HG03045 (cell line): ENCODE data around the gene MAMLD1.

Experiments used
- ATAC-seq: cut with Tn5 transposase; IDR thresholded peaks from one replicate; pipeline ENCODE4 v1.9.1; 2021; ENCODE audit warnings: mild to moderate bottlenecking, moderate library complexity; ENCODE audit not compliant: unreplicated experiment

The MAMLD1 gene

GRCh38 chrX:150558424-150558823, 195.3 kb downstream of the MAMLD1 start:
- ATAC-seq, result no peak
